ENCODE results near the gene TBL1X.

The TBL1X gene

DNA sequence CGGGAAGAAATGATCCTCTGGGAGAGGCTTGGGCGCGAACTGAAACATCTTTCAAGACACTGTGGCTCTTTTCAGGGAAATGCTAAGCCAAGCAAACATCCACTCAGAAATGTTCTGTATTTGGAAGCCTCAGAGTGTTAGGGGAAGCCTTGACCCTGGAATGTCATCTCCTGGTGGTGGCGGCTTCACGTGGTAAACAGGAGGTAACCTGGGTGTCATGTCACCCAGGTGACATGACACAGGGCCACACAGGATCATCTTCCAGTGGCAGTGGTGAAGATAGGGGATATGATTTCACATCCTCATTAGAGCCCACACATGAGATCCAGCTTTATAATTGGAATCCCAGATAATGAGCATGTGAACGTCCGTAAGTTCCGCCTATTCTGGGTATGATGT, 140.0 kb downstream of the TBL1X start:
- no peak for DNase-seq
- in situ Hi-C loops (cut with MboI; ENCODE audit: low pct_unique_long_range_greater_than_20kb, low sequenced_read_pairs), result no loop called here

DNA sequence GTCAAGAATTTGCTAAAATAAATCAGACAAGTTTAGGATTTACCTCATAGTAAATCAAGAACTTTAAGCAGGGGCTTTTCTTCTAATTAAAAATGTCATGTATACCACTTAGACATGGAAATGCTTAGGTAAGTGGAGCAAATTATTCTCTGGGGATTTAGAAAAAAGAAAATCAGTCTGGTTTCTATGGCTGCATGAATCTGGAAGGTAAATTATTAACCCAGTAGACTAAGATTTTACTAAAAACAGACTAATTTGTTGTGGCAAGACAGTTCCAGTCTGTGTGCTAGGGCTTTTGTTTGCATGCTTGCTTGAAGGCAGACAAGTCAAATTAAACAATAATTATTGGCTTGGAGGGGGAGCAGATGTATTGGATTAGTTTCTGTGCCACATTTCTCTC, 140.6 kb downstream of the TBL1X start:
- in situ Hi-C loops (cut with MboI; ENCODE audit: low pct_unique_long_range_greater_than_20kb, low sequenced_read_pairs), result no loop called here
- DNase-seq, result no peak

DNA sequence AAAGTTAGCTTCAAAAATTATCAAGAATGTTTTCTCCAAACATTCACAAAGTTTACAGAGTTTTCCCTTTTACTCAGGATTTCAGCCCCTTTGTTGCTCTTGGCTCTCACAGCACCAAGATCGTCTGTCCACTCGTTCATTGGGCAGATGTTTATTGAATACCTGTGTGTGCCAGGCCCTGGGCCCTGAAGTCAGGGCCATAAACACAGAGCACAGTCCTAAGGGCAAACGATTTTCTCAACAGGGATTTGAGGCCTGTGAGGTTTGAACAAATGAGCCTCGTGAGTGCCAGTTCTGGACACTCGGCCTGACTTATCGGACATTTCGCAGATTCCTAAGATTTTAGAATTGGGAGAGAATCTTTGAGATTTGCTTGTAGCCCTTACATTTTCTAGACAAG, 142.1 kb downstream of the TBL1X start:
- in situ Hi-C loops (cut with MboI; ENCODE audit: low pct_unique_long_range_greater_than_20kb, low sequenced_read_pairs), result no loop called here
- DNase-seq, result no peak

DNA sequence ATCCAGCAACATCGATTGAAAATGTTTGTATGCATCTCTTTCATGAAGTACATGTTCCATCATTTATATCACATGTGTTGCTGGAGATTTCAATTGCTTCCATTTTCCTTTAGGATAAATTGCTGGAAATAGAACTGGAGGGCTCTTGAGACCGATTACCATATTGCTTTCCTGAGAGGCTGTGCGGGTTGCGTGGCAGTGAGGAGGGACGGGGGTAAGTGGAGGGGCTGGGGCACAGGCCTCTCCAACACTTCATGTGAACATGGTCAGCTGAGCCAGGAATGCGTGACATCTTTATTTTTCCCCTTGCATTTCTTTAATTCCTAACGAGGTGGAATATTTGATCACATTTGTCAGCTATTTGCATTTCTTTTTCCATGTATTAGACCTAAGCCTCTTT, 144.6 kb downstream of the TBL1X start:
- no peak for DNase-seq
- in situ Hi-C loops (cut with MboI; ENCODE audit: low pct_unique_long_range_greater_than_20kb, low sequenced_read_pairs), result no loop called here

DNA sequence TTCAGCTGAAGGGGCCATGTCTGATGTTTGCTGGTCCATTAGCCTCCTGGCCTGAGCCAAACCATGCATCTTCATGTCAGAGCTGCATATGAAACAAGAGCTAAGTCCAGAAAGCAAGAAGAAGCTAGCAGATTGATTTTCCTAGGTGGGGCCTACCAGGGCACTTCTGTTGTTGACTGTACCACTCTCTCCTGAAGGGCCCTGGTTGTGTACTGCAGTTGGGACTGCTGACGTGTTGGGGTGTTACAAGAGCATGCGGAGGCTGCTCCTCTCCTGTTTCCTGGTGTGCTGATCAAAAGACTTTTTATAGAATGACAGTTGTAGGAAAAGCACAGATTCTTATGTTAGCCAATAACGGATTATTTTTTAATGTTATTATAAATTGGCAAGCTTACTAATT, 145.1 kb downstream of the TBL1X start:
- in situ Hi-C loops (cut with MboI; ENCODE audit: low pct_unique_long_range_greater_than_20kb, low sequenced_read_pairs), result no loop called here

DNA sequence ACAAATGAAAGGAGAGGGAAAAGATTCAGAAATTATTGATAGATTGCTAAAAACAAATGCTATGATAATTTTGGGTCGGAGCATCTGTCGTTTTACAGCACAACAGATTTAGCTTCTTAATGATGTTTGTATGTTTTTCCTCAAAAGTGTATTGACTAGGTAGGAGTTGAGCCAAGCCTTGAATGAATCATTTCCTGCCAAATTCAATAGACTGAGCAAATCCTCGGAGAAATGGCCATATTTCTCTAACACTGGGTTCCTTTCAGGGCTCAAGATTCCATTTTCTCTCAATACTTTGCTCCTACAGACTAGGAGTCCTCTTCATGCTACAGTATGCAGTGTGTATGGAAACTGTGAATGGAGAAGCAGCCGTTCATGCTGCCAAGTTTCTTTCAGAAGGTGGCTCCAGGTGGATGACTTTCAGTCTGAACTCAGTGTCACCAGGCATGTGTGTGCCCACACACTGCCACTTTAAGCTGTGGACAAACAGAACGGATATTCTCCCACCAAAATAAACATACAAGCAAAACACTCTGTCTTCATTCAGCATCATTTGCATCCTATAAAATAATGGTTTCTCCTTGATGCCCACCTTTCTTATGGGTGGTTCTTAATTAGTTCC, 146.0 kb downstream of the TBL1X start:
- in situ Hi-C loops (cut with MboI; ENCODE audit: low pct_unique_long_range_greater_than_20kb, low sequenced_read_pairs), result no loop called here
- no peak for DNase-seq

More for the DNA sequence above, 145.1 kb downstream of the TBL1X start:
- DNase-seq, result no peak

DNA sequence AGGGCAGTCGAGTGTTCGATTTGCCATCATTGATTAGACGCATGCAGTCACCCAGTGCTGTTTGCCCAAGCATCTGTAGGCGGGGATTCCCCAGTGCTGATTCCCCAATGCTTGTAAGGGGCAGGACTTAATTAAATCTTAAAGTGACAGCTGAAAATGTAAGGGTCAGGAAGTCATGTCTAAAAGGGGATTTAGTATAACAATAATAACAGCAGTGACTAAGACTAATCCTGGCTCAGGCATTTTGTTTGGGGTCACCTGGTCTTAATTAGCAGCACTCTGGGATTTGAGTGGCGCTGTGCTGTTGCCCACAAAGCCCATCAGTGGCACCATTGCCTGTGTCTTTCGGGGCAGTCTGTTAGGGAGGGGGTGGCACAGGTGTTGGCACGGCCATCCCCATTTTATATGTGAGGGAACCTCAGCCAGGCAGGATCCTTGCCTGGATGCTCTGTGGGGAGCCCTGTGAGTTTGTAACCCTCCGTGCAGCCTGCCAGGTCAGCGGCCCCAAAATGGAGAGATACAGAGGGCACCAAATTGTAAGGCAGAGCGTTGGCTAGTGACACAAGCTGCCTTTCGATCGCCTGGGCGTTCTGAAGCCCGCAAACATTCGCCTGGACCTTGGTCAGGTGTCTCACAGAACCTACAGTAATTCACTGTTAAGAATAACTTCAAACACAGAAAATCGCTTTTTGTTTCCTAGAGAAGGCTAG, 146.7 kb downstream of the TBL1X start:
- no peak for DNase-seq
- in situ Hi-C loops (cut with MboI; ENCODE audit: low pct_unique_long_range_greater_than_20kb, low sequenced_read_pairs), result no loop called here

DNA sequence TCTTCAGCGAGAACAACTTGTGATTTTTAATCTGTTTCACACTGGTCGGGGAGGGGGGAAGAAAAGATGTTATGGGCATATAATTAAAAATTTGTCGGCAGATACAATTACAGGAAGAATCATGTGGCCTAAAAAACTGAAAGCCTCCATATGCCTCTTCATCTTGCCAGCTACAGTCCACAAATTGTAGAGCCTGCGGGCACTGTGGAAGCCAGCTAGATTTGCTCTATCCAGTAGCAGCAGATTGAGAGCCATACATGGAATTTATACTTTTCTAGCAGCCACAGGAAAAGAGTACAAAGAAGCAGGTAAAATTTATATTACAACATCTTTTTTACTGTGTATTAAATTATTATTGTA, 147.3 kb downstream of the TBL1X start:
- DNase-seq, result no peak
- in situ Hi-C loops (cut with MboI; ENCODE audit: low pct_unique_long_range_greater_than_20kb, low sequenced_read_pairs), result no loop called here

DNA sequence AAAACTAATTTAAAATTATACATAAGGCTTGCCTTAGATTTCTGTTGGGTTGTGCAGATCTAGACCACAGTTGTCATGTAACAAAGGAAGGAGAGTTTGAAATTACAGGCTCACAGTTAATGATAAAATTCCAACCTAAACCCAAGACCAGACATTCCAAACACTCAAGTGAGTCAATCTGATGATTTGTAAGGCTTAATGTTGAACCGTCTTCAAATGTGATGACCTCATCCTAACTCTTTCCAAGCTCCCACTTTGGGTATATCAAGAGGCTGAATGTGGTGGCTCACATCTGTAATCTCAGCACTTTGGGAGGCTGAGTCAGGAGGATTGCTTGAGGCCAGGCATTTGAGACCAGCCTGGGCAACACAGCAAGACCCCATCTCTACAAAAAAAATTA, 149.2 kb downstream of the TBL1X start:
- DNase-seq, result no peak
- in situ Hi-C loops (cut with MboI; ENCODE audit: low pct_unique_long_range_greater_than_20kb, low sequenced_read_pairs), result no loop called here

DNA sequence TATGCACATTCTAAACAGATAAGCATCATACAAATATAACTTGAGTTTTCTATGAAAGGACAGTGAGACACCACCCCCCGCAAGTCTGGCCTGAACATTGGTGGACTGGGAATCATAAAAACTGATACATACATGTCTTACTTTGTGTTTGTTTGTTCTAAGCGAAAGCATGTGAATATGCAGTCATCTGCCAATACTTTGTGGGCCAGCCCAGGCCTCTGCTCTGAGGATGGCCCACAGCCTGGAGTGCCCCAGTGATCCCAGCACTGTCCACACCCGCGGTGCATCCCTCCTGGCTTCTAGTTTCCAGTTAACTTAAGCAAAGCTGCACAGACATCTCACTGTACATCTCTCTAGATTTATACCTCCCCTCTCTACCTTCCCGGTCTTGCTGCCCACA, 154.3 kb downstream of the TBL1X start:
- no peak for DNase-seq
- in situ Hi-C loops (cut with MboI; ENCODE audit: low pct_unique_long_range_greater_than_20kb, low sequenced_read_pairs), result no loop called here

DNA sequence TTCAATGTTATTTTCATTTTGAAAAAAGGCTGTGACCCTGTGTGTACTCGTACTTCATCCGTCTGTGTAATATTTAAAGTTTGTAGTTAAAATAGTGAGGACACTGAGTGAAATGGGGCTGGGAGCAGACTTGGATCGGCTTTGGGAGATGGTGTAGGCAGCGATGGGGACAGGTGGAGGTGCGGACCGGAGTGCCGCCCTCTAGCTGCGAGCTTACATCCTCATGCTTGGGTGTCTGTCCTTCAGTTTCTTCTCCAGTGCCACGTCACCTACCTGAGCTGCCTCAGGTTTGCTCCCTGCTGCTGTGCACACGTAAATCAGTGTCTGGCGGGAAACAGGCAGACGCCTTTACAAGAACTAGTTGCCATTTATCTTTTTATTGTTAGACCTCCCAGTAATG, 154.7 kb downstream of the TBL1X start:
- no peak for DNase-seq
- in situ Hi-C loops (cut with MboI; ENCODE audit: low pct_unique_long_range_greater_than_20kb, low sequenced_read_pairs), result no loop called here

DNA sequence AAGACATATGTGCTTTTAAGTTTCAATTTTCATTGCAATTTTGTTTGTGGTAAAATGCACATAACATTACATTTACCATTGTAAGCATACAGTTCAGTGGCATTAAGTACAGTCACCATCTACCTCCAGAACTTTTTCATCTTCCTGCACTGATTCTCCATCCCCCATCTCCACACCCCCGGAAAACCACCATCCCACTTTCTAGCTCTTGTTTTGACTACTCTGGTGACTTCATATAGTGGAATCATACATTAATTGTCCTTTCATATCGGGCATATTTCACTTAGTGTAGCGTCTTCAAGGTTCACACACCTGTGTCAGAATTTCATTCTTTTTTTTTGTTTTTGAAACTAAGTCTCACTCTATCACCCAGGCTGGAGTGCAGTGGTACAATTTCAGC, 157.3 kb downstream of the TBL1X start:
- in situ Hi-C loops (cut with MboI; ENCODE audit: low pct_unique_long_range_greater_than_20kb, low sequenced_read_pairs), result no loop called here
- DNase-seq, result no peak

DNA sequence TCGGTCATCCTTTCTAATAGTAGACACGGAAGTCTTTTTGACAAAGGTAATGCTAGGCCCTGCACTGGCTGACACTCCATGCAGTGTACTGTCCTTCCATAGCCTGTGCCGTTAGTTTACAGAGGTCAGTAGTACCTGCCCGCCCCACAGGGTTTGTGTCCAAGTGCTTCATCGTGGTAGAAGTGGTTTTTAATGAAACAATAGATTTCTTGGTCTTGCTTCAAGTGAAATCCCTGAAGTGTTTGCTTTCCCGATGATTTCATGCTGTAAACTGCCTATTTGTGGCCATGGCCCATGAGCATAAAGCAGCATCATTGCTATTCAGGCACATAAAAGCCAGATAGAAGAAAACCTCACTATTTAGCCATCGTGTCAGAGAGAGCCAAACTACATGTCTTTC, 161.5 kb downstream of the TBL1X start:
- DNase-seq, result no peak
- in situ Hi-C loops (cut with MboI; ENCODE audit: low pct_unique_long_range_greater_than_20kb, low sequenced_read_pairs), result no loop called here

DNA sequence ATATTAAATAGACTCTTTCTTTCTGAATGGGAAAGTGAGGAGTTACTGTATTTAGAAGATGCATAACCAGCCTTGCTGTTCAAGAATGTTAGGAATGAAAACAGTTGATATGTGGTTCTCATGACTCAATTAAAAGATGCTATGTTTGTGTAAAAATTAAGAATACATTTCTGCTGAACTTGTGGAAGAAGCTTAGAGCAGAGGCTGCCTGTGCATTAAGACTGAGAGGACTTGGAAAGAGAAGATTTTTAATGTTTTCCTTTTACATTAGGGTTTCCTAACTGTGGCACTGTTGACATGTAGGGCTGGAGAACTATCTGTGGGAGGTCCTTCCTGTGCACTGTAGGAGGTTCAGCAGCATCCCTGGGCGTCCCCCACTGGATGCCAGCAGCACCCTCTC, 163.1 kb downstream of the TBL1X start:
- no peak for DNase-seq
- in situ Hi-C loops (cut with MboI; ENCODE audit: low pct_unique_long_range_greater_than_20kb, low sequenced_read_pairs), result no loop called here

DNA sequence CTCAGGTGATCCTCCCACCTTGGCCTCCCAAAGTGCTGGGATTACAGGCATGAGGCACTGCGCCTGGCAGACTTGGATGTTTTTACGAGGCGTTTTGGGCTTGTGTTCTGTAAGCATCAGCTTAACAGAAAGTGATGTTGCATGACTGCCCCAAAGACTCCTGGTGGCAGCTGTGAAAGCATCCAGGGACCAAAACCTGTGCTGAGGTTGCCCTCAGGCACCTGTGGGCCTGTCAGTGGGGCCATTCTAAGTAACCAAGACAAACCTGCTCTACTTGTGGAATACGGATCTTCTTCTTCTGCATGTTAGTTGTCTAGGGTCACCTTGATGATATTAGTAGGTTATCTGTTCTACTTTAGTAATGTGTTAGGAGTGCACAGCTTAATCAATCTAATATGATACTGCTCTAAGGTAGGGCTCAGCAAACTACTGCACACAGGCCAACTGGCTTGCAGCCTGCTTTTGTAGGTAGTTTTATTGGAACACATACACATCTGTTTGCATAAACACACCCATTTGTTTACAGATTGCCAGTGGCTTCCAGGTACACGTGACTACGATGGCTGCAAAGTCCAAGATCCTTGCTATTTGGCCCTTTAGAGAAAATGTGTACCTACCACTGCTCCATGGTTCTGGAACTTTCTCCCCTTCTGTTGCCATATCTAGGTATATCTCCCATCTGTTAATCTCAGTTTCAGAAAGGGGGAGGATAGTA, 164.1 kb downstream of the TBL1X start:
- DNase-seq, result no peak

DNA sequence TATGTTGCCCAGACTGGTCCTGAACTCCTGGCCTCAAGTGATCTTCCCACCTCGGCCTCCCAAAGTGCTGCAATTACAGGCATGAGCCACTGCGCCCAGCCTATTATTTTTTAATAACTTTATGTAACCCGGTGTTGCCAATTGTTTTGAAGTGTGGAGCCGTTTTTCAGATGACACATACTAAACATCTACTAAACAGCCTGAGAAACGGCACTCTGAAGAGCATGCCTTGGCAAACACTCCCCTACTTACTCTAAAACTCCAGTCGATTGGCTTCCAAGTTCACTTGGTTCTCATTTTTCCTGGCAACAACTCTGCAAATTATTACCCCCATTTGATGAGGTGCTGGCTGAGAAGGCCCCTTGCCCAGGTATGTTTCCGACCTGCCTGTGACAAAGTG, 169.7 kb downstream of the TBL1X start:
- in situ Hi-C loops (cut with MboI; ENCODE audit: low pct_unique_long_range_greater_than_20kb, low sequenced_read_pairs), result no loop called here
- DNase-seq, result no peak

More for the DNA sequence above, 164.1 kb downstream of the TBL1X start:
- in situ Hi-C loops (cut with MboI; ENCODE audit: low pct_unique_long_range_greater_than_20kb, low sequenced_read_pairs), result no loop called here

DNA sequence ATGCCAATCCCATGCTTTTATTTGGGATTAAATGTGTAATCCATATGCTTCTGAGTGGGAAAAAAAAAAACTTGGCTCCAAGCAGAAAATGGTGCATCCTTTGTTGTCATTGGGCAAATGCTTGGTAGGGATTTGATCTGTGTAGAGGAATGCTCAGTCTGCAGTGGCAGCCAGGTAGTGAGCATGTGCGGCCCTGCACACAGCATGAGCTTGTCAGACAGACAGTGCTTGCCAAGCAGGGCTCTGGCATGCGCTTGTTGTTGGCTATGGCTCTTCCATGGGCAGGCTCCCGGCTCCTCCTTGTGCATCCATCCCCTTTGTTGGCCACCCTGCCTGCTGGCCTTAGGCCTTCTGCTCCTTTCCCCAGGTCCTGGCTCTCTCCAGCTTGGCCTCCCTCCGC, 170.5 kb downstream of the TBL1X start:
- DNase-seq, result no peak
- in situ Hi-C loops (cut with MboI; ENCODE audit: low pct_unique_long_range_greater_than_20kb, low sequenced_read_pairs), result no loop called here

DNA sequence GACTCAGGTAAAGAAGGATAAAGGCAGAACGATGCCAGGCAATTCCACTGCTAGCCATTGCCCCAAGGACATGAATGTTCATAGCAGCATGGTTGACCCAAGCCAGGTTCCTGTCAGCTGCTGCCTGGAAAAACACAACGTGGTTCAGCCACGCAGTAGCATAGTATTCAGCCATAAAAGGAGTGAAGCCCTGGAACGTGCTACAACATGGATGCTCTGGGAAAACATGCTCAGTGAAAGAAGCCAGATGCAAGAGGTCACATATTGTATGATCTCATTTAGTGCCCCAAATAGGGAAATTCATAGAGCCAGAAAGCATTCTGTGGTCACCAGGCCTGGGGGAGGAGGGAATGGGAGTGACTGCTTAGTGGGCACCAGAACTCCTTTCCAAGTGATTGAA, 170.9 kb downstream of the TBL1X start:
- DNase-seq, result peak; percentile 15

DNA sequence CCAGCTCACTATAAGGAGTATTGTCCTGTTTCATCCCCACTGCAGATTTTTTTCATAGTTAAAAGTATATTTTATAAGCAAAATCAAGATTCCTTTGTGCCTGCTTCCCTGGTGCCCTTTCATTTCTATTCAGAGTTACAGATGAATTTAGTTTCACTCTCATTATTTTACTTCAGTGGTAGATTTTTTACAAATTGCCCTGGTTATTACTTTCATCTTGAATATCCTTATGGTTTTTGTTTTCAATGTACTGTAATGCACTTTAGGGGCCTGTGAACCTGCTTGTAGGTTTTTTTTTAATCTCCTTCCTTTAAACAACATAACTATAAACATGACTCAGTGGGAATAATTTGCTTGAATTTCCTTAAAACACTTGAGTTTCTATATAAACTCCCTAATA, 174.0 kb downstream of the TBL1X start:
- in situ Hi-C loops (cut with MboI; ENCODE audit: low pct_unique_long_range_greater_than_20kb, low sequenced_read_pairs), result no loop called here
- DNase-seq, result no peak

More for the DNA sequence above, 170.9 kb downstream of the TBL1X start:
- in situ Hi-C loops (cut with MboI; ENCODE audit: low pct_unique_long_range_greater_than_20kb, low sequenced_read_pairs), result no loop called here

DNA sequence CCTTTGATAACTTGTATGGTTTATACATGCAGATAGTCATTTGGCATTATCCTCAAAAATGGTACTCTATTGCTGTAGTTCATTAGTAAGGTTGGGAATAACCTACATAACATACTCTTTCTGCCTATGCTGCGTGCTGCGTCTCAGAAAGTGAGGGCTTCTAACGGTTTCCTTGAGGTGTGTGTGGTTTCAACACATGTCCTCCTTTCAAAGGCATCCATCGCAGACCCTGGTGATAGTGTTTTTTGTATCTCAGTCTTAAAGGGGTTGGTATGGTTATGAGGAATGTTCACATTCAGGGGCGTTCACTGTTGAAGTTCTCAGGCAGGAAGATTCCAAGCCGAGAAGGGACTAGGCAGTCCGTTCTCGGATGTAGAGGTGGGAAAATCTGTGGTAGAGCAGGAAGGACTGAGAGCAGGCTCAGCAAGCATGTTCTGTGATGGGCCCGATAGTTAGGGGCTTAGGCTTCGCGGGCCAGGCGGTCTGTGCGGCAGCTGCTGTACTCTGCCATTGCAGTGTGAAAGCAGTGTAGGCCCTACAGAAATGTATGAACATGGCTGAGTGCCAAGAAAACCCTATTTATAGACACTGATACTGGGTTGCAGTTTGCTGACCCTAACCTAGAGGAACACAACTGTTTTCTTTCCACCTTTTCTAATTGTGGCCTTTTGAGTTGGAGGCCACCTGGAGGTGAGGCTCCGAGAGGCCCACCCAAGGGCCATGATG, 177.6 kb downstream of the TBL1X start:
- in situ Hi-C loops (cut with MboI; ENCODE audit: low pct_unique_long_range_greater_than_20kb, low sequenced_read_pairs), result no loop called here
- no peak for DNase-seq

All from KBM-7 (cell line).